ENCODE data around the gene CNTN5. TPM values are rescaled to one million over a fixed set of nuclear protein-coding genes. Genes with fewer than 3 reads are reported as not detected.

Gene CNTN5
- total RNA-seq, 1 donor from 2014 or later = 3.2 TPM

DNA sequence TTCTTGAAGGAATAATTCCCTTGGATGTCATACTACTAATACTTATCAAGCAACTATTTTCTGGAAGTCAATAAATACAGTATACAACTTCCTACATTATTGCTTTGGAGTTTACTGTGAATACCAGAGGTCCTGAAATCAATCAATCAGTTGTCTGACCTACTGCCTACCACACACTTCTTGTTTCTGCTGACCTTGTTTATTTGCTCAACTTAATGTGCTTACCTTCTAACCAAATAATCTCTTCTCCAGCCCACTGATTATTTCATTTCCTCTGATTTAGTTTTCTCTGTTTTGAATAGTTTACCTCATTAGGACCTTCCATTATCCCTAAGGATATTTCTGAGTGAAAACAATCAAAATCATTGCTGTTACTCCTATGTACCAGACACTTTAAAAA is 1142.7 kb downstream of the CNTN5 start:
- Mint-ChIP-seq H3K36me3 (no peaks in the 10 kb centered on the region), H3K4me3 (no peak overlapping the region), H3K9me3 (peaks cover 4% of the 10 kb centered on the region), H3K27ac (no peak overlapping the region), H3K27me3 (no peaks in the 10 kb centered on the region), H3K4me1 (ENCODE audit: unreplicated experiment) (no peaks in the 10 kb centered on the region)
- TF ChIP-seq, protein P1, sequence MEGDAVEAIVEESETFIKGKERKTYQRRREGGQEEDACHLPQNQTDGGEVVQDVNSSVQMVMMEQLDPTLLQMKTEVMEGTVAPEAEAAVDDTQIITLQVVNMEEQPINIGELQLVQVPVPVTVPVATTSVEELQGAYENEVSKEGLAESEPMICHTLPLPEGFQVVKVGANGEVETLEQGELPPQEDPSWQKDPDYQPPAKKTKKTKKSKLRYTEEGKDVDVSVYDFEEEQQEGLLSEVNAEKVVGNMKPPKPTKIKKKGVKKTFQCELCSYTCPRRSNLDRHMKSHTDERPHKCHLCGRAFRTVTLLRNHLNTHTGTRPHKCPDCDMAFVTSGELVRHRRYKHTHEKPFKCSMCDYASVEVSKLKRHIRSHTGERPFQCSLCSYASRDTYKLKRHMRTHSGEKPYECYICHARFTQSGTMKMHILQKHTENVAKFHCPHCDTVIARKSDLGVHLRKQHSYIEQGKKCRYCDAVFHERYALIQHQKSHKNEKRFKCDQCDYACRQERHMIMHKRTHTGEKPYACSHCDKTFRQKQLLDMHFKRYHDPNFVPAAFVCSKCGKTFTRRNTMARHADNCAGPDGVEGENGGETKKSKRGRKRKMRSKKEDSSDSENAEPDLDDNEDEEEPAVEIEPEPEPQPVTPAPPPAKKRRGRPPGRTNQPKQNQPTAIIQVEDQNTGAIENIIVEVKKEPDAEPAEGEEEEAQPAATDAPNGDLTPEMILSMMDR (conservative IDR thresholded peaks at IDR 0.05) = no peak
- no peak for DNase-seq (ENCODE audit: extremely low spot score, unreplicated experiment)

DNA sequence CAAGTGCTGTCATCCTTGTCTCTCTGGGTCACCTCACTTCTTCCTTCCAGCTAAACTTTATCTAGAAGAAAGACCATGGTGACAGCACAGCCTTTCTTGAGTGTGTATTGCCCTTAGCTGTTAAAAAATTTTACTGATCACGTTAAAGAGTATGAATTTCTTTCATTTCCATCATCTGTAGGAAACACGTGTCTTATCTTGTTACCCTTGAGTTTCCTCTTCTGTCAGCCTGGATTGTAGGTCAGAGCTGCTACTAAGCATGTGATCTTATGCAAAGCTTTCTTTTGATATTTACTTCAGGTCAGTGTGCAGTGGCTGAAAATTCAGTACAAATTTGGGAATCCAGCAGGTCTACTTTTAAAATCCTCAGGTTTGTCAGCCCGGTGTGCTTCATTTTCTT is 1154.1 kb downstream of the CNTN5 start:
- H3K27ac Mint-ChIP-seq = no peak overlapping the region
- H3K4me3 Mint-ChIP-seq = no peak overlapping the region
- no peaks in the 10 kb centered on the region for H3K4me1 Mint-ChIP-seq (ENCODE audit: unreplicated experiment)
- no peaks in the 10 kb centered on the region for H3K9me3 Mint-ChIP-seq
- no peak for DNase-seq (ENCODE audit: extremely low spot score, unreplicated experiment)
- no peaks in the 10 kb centered on the region for H3K36me3 Mint-ChIP-seq
- TF ChIP-seq, protein P1 (conservative IDR thresholded peaks at IDR 0.05) = no peak
- no peaks in the 10 kb centered on the region for H3K27me3 Mint-ChIP-seq

DNA sequence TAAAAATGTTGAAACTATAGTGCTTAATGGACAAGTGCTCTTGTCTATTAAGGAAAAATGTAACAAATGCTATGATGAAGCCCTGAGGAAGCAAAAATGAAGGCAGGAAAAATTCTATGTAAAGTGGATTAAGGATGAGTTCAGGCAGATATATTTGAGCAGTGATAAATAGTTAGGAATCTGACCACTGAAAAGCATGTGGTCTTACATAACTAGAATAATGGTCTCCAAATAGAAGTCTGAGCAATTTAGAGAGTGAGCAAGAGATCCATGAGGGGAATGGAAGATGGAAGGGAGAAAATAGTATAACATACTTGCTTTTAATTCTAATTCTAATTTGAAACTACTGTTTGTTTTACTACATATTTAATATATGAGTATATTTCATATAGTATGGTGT is 1155.7 kb downstream of the CNTN5 start:
- TF ChIP-seq, protein P1 (conservative IDR thresholded peaks at IDR 0.05) = no peak
- Mint-ChIP-seq H3K27ac (no peak overlapping the region), H3K36me3 (no peaks in the 10 kb centered on the region), H3K4me1 (ENCODE audit: unreplicated experiment) (no peaks in the 10 kb centered on the region), H3K4me3 (no peak overlapping the region), H3K27me3 (no peaks in the 10 kb centered on the region), H3K9me3 (no peaks in the 10 kb centered on the region)
- DNase-seq (ENCODE audit: extremely low spot score, unreplicated experiment) = no peak

DNA sequence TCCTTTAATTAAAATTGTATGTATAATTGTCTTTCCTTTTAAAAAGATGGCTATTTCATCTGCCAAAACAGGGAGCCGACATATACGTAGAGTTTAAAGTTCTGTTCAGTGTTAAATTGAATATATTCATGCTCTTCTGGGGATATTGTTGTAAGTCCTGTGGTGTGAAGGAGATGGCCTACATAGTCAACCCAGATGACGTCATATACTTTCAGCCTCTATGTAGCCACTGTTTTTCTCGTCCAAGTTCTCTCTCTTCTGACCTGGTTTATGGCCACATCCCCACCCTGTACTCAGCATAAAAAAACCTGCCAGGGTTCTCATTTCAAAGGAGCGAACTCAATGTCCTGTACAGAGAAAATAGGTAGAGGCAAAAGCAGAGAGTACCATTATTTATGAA is 1156.9 kb downstream of the CNTN5 start:
- Mint-ChIP-seq H3K4me1 (ENCODE audit: unreplicated experiment) (no peaks in the 10 kb centered on the region), H3K27me3 (no peaks in the 10 kb centered on the region), H3K9me3 (no peaks in the 10 kb centered on the region), H3K4me3 (no peak overlapping the region), H3K36me3 (no peaks in the 10 kb centered on the region), H3K27ac (no peak overlapping the region)
- DNase-seq (ENCODE audit: extremely low spot score, unreplicated experiment) = no peak
- TF ChIP-seq, protein P1 (conservative IDR thresholded peaks at IDR 0.05) = no peak

DNA sequence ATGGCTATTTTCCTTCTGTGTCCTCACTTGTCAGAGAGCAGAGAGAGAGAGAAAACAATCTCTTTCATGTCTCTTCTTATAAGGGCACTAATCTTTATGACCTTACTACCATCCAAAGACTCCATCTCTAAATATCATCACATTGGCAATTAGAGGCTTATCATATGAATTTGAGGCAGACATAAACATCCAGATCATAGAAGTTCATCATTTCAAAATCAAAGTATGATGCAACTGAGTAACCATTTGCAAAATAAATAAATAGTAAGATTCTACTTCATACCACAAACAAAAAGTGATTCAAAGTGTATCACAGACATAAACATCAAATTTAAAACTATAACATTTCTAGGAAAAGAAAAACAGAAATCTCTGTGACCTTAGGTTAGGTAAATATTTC is 1161.6 kb downstream of the CNTN5 start:
- no peaks in the 10 kb centered on the region for H3K4me1 Mint-ChIP-seq (ENCODE audit: unreplicated experiment)
- peaks cover 6% of the 10 kb centered on the region for H3K9me3 Mint-ChIP-seq
- no peak overlapping the region for H3K27ac Mint-ChIP-seq
- DNase-seq (ENCODE audit: extremely low spot score, unreplicated experiment) = no peak
- TF ChIP-seq, protein P1 (conservative IDR thresholded peaks at IDR 0.05) = no peak
- no peaks in the 10 kb centered on the region for H3K36me3 Mint-ChIP-seq
- H3K4me3 Mint-ChIP-seq = no peak overlapping the region
- H3K27me3 Mint-ChIP-seq = no peaks in the 10 kb centered on the region

DNA sequence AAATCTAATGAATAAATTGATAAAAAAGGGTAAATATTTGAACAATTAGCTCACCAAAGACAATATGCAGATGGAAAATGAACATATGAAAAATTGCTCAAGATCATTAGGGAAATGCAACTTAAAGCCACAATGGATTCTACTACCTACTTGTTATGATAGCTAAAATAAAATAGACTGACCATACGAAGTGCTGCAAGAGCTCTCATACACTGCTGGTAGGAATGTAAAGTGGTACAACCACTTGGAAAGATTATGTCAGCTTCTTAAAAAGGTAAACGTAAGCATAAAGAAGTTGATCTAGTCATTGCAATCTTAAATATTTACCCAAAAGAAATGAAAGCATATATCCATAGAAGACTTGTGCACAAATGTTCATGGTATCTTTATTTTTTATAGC is 1162.2 kb downstream of the CNTN5 start:
- TF ChIP-seq, protein P1 (conservative IDR thresholded peaks at IDR 0.05) = no peak
- H3K4me3 Mint-ChIP-seq = no peak overlapping the region
- H3K4me1 Mint-ChIP-seq (ENCODE audit: unreplicated experiment) = no peaks in the 10 kb centered on the region
- no peak for DNase-seq (ENCODE audit: extremely low spot score, unreplicated experiment)
- peaks cover 6% of the 10 kb centered on the region for H3K9me3 Mint-ChIP-seq
- no peaks in the 10 kb centered on the region for H3K27me3 Mint-ChIP-seq
- H3K36me3 Mint-ChIP-seq = no peaks in the 10 kb centered on the region
- H3K27ac Mint-ChIP-seq = no peak overlapping the region
